SH-SY5Y (cell line): ENCODE data around the gene CORO2A.

ENCODE experiments used
- GATA2 ChIP-seq: IDR thresholded peaks from 2 replicates; pipeline ENCODE4 v1.6.1; 2011; ENCODE audit warnings: mild to moderate bottlenecking, low read depth, low read length
- GATA3 ChIP-seq: IDR thresholded peaks from 2 replicates; pipeline ENCODE4 v1.6.1; 2011; ENCODE audit warnings: low read depth, mild to moderate bottlenecking, low read length, moderate library complexity

DNA sequence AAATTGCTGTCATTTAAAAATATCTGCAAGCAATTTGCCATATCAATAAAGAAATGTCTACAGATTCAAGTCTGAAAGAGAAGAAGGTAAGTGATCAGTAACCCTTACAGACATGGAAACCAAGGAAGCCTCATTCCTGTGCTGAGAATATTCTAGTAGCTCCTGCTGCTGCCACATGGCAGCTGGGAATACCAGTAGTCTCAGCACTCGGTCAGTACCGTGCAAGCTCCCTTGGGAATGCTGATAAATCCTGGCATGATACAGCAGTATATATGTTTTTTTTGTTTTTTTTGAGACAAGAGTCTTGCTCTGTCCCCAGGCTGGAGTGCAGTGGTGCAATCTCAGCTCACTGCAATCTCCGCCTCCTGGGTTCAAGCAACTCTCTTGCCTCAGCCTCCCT lies 108.0 kb downstream of the CORO2A start:
- TF ChIP-seq GATA2 = no peak
- no peak for TF ChIP-seq GATA3
